Measurements from ENCODE around the gene PPM1N. TPM values are rescaled to one million over a fixed set of nuclear protein-coding genes. Genes with fewer than 3 reads are reported as not detected.

PPM1N gene
- total and polyA plus RNA-seq, 2 of the 13 experiments (the other 11 are each of a cell fraction or from before 2014, with no cell fraction given) = 0.31 to 1.8 TPM

DNA sequence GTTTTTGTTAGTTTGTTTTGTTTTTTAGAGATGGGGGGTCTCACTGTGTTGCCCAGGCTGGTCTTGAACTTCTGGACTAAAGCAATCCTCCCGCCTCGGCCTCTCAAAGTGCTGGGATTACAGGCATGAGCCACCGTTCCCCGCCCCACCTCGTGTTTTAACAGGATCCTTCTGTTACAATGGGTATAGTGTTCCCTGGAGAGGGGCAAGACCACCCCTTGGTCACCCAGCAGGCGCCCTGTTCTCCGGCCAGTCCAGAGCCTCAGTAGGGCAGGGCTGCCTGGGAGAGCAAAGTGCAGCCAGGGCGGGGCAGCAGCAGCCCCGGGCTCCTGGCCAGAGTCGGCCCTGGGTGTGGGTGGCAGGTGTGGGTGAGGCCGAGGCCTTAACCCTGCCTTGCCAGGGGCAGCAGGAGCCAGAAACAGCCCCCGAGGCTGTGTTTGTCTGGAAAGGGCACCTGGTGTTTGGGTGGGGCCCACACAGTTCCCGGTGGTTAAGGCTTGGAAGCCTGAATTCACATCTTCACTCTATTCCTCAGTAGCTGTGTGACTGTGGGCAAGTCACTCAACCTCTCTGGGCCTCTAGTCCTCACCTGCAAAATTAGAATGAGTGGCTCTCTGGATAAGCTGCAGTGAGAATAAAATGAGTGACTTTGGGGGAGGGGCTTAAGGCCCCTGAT is 16.3 kb downstream of the PPM1N start (continued):
- no peak for TF ChIP-seq ZSCAN21 (CRISPR knock-in tag; IDR thresholded peaks at IDR 0.05; ENCODE audit: borderline replicate concordance)
- no peak for TF ChIP-seq REST (IDR thresholded peaks at IDR 0.05; ENCODE audit: borderline replicate concordance in 1 of 2, low read depth in 1 of 2, low read length in 2 of 2)
- no peak for TF ChIP-seq ARID3A (IDR thresholded peaks at IDR 0.05; ENCODE audit: low read depth, low read length)
- TF ChIP-seq ZNF550 (CRISPR knock-in tag; IDR thresholded peaks at IDR 0.05; ENCODE audit: borderline replicate concordance) = no peak
- TF ChIP-seq ZNF576 (CRISPR knock-in tag; IDR thresholded peaks at IDR 0.05) = no peak
- TF ChIP-seq HOXD1 (CRISPR knock-in tag; IDR thresholded peaks at IDR 0.05) = no peak
- TF ChIP-seq YY1 (IDR thresholded peaks at IDR 0.05; ENCODE audit: insufficient read depth, insufficient replicate concordance, low read depth, low read length) = peak; percentile 11
- TF ChIP-seq, protein P1, sequence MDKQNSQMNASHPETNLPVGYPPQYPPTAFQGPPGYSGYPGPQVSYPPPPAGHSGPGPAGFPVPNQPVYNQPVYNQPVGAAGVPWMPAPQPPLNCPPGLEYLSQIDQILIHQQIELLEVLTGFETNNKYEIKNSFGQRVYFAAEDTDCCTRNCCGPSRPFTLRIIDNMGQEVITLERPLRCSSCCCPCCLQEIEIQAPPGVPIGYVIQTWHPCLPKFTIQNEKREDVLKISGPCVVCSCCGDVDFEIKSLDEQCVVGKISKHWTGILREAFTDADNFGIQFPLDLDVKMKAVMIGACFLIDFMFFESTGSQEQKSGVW (CRISPR knock-in tag; IDR thresholded peaks at IDR 0.05; ENCODE audit: borderline replicate concordance) = no peak
- no peak for TF ChIP-seq PHB2 (IDR thresholded peaks at IDR 0.05; ENCODE audit: partially characterized antibody)
- TF ChIP-seq NR0B2 (CRISPR knock-in tag; IDR thresholded peaks at IDR 0.05) = no peak
- TF ChIP-seq RBM39 (IDR thresholded peaks at IDR 0.05; ENCODE audit: low read depth, low read length, poor library complexity, severe bottlenecking) = no peak
- peak; percentile 49; the same call in 1 of the 2 replicates for TF ChIP-seq ZFP1 (CRISPR knock-in tag; IDR thresholded peaks at IDR 0.05)
- TF ChIP-seq ISL2 (CRISPR knock-in tag; IDR thresholded peaks at IDR 0.05) = peak; percentile 72; the same call in 1 of the 2 replicates
- TF ChIP-seq, protein P2, sequence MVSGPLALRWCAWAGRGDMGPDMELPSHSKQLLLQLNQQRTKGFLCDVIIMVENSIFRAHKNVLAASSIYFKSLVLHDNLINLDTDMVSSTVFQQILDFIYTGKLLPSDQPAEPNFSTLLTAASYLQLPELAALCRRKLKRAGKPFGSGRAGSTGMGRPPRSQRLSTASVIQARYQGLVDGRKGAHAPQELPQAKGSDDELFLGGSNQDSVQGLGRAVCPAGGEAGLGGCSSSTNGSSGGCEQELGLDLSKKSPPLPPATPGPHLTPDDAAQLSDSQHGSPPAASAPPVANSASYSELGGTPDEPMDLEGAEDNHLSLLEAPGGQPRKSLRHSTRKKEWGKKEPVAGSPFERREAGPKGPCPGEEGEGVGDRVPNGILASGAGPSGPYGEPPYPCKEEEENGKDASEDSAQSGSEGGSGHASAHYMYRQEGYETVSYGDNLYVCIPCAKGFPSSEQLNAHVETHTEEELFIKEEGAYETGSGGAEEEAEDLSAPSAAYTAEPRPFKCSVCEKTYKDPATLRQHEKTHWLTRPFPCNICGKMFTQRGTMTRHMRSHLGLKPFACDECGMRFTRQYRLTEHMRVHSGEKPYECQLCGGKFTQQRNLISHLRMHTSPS (CRISPR knock-in tag; IDR thresholded peaks at IDR 0.05; ENCODE audit: low read depth) = peak; percentile 91
- TF ChIP-seq ZBTB7B (CRISPR knock-in tag; IDR thresholded peaks at IDR 0.05) = peak; percentile 98
- TF ChIP-seq ZNF180 (CRISPR knock-in tag; IDR thresholded peaks at IDR 0.05; ENCODE audit: borderline replicate concordance, low read depth) = no peak
- TF ChIP-seq HMG20B (CRISPR knock-in tag; conservative IDR thresholded peaks at IDR 0.05) = no peak
- TF ChIP-seq GTF2F1 (IDR thresholded peaks at IDR 0.05; ENCODE audit: low read length) = no peak
- TF ChIP-seq NRL (CRISPR knock-in tag; IDR thresholded peaks at IDR 0.05; ENCODE audit: borderline replicate concordance) = no peak
- TF ChIP-seq CHCHD3 (CRISPR knock-in tag; IDR thresholded peaks at IDR 0.05) = no peak
